Gastroesophageal sphincter (tissue), 4 donors: ENCODE measurements around the gene CPA2. TPM values are rescaled to one million over a fixed set of nuclear protein-coding genes. Genes with fewer than 3 reads are reported as not detected.
"Not testable (repeated sequence)": the region's sequence is repeated elsewhere in the genome, so short reads cannot be mapped to it uniquely, and the experiment has no call there.

Experiments
- ATAC-seq: fragments of 150-250 bp; one replicate; pipeline ENCODE4 v1.9.1; 2016; ENCODE audit warnings: mild to moderate bottlenecking, moderate library complexity
- H3K27ac ChIP-seq, 4 donors: fragments of 200-600 bp; sonication (generic) in 3 of 4; 1 replicate in 3 of 4; 2 replicates in 1 of 4; pipeline ENCODE4 v1.5.1; 2016 to 2019
- H3K27me3 ChIP-seq: fragments of 200-600 bp; sonication (generic); one replicate; pipeline ENCODE4 v1.5.1; 2019
- H3K36me3 ChIP-seq, 2 donors: fragments of 200-600 bp; sonication (generic); one replicate each; pipeline ENCODE4 v1.5.1; 2019; ENCODE audit warnings: control low read depth in 1 of 2
- H3K4me1 ChIP-seq, 3 donors: fragments of 200-600 bp; sonication (generic); 1 replicate in 2 of 3; 2 replicates in 1 of 3; pipeline ENCODE4 v1.5.1; 2016 to 2019; ENCODE audit warnings: control low read depth in 2 of 3
- H3K4me3 ChIP-seq, 2 donors: fragments of 200-600 bp; sonication (generic); one replicate each; pipeline ENCODE4 v1.5.1; 2019; ENCODE audit warnings: mild to moderate bottlenecking in 1 of 2, moderate library complexity in 1 of 2
- H3K9me3 ChIP-seq, 3 donors: fragments of 200-600 bp; sonication (generic); one replicate each; pipeline ENCODE4 v1.5.1; 2017 to 2019; ENCODE audit warnings: control low read depth in 2 of 3
- EP300 ChIP-seq: sonication (generic); formaldehyde crosslinking; IDR thresholded peaks from one replicate; pipeline ENCODE4 v1.6.1; 2017; ENCODE audit warnings: antibody characterized with exemption, mild to moderate bottlenecking
- POLR2A ChIP-seq, 2 donors: fragments of 450-650 bp; IDR thresholded peaks; one replicate each; pipeline ENCODE4 v1.6.1; 2017; ENCODE audit warnings: antibody characterized with exemption in 2 of 2, mild to moderate bottlenecking in 2 of 2, moderate library complexity in 1 of 2
- POLR2AphosphoS5 ChIP-seq: sonication (generic); formaldehyde crosslinking; IDR thresholded peaks from one replicate; pipeline ENCODE4 v1.6.1; 2017; ENCODE audit warnings: antibody characterized with exemption
- WGBS, 2 donors: methylation state at CpG; one replicate each; pipeline ENCODE4 v1.1.5; 2018; ENCODE audit warnings: low coverage in 1 of 2; 5-methylcytosine and 5-hydroxymethylcytosine counted together
- total RNA-seq, 4 donors: library from RNA; depleted of rRNA; stranded (reverse); fragments of >200 nt; gene quantifications; one replicate each; pipeline ENCODE4 v1.1.0, GENCODE V29; 2016
- TF ChIP-seq, protein P1 (sequence below), 4 experiments: fragments of 200-600 bp in 2 of 4; fragments of 450-650 bp in 2 of 4; sonication (generic) in 1 of 4; IDR thresholded peaks; one replicate each; pipeline ENCODE4 v1.5.1; 2017 to 2019; ENCODE audit warnings: antibody characterized with exemption in 4 of 4, mild to moderate bottlenecking in 2 of 4, moderate library complexity in 2 of 4

The CPA2 gene
- total RNA-seq, 4 donors from 2014 or later: not detected

DNA sequence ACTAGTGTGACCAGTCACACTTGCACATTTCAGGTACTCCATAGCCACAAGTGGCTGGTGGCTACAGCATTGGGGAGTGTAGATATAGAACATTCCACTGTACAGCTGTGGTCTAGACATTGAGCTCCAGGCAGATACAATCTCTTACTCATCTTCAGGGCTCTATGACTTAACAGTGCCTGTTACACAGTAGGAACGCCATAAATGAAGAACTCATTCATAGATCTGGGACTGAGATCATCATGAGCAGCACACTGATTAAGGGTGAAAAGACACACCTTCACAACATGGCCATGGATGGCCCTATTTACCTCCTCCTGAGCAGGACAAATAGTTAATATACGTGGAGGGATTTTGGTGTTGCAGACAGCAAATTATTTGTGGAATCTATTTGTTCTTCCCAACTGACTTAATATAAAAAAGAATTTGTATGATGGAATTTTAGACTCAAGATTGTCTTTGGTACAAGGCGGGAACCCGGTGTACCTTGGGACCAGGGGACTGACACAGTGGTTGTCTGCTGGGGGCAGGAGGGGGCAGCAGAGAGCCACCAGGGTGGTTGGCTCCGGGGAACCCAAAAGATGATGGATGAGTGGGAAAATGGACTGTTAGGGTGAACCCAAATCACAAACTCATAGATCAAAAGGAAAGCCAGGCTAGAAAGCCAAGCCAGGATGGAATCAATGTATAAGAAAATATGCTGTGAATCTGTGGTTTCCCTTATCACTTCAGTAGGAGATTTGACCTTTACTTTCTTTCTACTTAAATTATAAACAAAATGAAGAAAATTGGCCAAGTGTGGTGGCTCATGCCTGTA is 24.3 kb upstream of the CPA2 start:
- TF ChIP-seq EP300: no peak
- TF ChIP-seq, protein P1, sequence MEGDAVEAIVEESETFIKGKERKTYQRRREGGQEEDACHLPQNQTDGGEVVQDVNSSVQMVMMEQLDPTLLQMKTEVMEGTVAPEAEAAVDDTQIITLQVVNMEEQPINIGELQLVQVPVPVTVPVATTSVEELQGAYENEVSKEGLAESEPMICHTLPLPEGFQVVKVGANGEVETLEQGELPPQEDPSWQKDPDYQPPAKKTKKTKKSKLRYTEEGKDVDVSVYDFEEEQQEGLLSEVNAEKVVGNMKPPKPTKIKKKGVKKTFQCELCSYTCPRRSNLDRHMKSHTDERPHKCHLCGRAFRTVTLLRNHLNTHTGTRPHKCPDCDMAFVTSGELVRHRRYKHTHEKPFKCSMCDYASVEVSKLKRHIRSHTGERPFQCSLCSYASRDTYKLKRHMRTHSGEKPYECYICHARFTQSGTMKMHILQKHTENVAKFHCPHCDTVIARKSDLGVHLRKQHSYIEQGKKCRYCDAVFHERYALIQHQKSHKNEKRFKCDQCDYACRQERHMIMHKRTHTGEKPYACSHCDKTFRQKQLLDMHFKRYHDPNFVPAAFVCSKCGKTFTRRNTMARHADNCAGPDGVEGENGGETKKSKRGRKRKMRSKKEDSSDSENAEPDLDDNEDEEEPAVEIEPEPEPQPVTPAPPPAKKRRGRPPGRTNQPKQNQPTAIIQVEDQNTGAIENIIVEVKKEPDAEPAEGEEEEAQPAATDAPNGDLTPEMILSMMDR (IDR thresholded peaks at IDR 0.05): peak; percentile 34 to 81 (median 52)
- peak; percentile 58 for ATAC-seq
- WGBS, 2 donors: 31 to 46% methylated on average over 5 of the region's 5 CpGs
- no peak overlapping the region for H3K27ac ChIP-seq
- no peaks in the 10 kb centered on the region for H3K27me3 ChIP-seq
- H3K9me3 ChIP-seq: peaks cover 0 to 5% (median 0%) of the 10 kb centered on the region in 3 donors
- no peaks in the 10 kb centered on the region for H3K36me3 ChIP-seq
- H3K4me1 ChIP-seq: no peaks in the 10 kb centered on the region
- H3K4me3 ChIP-seq: no peak overlapping the region

DNA sequence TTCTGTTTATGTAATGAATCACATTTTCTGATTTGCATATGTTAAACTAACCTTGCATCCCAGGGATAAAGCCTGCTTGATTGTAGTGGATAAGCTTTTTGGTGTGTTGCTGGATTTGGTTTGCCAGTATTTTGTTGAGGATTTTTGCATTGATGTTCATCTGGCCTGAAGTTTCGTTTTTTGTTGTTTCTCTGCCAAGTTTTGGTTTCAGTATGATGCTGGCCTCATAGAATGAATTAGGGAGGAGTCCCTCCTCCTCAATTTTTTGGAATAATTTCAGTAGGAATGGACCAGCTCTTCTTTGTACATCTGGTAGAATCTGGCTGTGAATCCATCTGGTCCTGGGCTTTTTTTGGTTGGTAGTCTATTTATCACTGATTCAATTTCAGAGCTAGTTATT is 23.2 kb upstream of the CPA2 start:
- not testable (repeated sequence) for H3K9me3 ChIP-seq, ATAC-seq, H3K4me1 ChIP-seq, H3K27ac ChIP-seq, H3K4me3 ChIP-seq, H3K36me3 ChIP-seq, H3K27me3 ChIP-seq
- WGBS, 2 donors: 6% methylated on average over 1 of the region's 1 CpG; no CpG with 5 or more reads in 1 of the 2 donors

DNA sequence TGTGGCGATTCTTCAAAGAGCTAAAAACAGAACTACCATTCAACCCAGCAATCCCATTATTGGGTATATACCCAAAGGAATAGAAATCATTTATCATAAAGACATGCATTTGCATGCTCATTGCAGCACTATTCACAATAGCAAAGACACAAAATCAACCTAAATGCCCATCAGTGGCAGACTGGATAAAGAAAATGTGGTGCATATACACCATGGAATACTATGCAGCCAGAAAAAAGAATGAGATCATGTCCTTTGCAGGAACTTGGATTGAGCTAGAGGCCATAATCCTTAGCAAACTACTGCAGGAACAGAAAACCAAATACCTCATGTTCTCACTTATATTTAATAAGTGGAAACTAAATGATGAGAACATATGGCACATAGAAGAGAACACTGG is 20.2 kb upstream of the CPA2 start:
- H3K27me3 ChIP-seq, H3K4me1 ChIP-seq, ATAC-seq, H3K27ac ChIP-seq, H3K9me3 ChIP-seq, H3K4me3 ChIP-seq, H3K36me3 ChIP-seq: not testable (repeated sequence)
- WGBS, 2 donors: 82 to 90% methylated on average over 1 of the region's 1 CpG

DNA sequence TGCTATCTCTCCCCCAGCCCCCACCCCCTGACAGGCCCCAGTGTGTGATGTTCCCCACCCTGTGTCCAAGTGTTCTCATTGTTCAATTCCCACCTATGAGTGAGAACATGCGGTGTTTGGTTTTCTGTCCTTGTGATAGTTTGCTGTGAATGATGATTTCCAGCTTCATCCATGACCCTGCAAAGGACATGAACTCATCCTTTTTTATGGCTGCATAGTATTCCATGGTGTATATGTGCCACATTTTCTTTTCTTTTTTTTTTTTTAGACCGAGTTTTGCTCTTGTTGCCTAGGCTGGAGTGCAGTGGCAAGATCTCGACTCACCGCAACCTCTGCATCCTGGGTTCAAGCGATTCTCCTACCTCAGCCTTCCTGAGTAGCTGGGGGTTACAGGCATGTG is 17.8 kb upstream of the CPA2 start:
- ATAC-seq, H3K27ac ChIP-seq, H3K9me3 ChIP-seq, H3K27me3 ChIP-seq, H3K4me3 ChIP-seq, H3K4me1 ChIP-seq, H3K36me3 ChIP-seq: not testable (repeated sequence)
- WGBS, 2 donors: 100% methylated on average over 1 to 2 of the region's 5 CpGs

DNA sequence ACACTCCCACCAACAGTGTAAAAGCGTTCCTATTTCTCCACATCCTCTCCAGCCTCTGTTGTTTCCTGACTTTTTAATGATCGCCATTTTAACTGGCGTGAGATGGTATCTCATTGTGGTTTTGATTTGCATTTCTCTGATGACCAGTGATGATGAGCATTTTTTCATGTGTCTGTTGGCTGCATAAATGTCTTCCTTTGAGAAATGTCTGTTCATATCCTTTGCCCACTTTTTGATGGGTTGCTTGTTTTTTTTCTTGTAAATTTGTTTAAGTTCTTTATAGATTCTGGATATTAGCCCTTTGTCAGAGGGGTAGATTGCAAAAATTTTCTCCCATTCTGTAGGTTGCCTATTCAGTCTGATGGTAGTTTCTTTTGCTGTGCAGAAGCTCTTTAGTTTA is 17.0 kb upstream of the CPA2 start:
- not testable (repeated sequence) for H3K9me3 ChIP-seq, H3K4me1 ChIP-seq, H3K4me3 ChIP-seq, H3K36me3 ChIP-seq, ATAC-seq, H3K27me3 ChIP-seq, H3K27ac ChIP-seq
- 98% methylated on average over 3 of the region's 3 CpGs; no CpG with 5 or more reads in 1 of the 2 donors for WGBS, 2 donors

DNA sequence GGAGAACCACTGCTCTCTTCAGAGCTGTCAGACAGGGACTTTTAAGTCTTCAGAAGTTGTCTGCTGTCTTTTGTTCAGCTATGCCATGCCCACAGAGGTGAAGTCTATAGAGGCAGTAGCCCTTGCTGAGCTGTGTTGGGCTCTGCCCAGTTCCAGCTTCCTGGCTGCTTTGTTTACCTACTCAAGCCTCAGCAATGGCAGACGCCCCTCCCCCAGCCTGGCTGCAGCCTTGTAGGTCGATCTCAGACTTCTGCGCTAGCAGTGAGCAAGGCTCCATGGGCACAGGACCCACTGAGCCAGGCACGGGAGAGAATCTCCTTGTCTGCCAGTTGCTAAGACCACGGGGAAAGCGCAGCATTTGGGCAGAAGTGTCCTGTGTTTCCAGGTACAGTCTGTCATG is 12.1 kb upstream of the CPA2 start:
- H3K4me3 ChIP-seq: no peak overlapping the region
- H3K4me1 ChIP-seq: no peaks in the 10 kb centered on the region
- no peaks in the 10 kb centered on the region for H3K27me3 ChIP-seq
- 80% methylated on average over 2 of the region's 6 CpGs; no CpG with 5 or more reads in 1 of the 2 donors for WGBS, 2 donors
- TF ChIP-seq, protein P1 (IDR thresholded peaks at IDR 0.05): no peak
- no peak for TF ChIP-seq POLR2AphosphoS5
- TF ChIP-seq EP300: no peak
- TF ChIP-seq POLR2A (IDR thresholded peaks at IDR 0.05): no peak
- peaks cover 0 to 15% (median 0%) of the 10 kb centered on the region in 3 donors for H3K9me3 ChIP-seq
- no peaks in the 10 kb centered on the region for H3K36me3 ChIP-seq
- no peak for ATAC-seq
- no peak overlapping the region for H3K27ac ChIP-seq

DNA sequence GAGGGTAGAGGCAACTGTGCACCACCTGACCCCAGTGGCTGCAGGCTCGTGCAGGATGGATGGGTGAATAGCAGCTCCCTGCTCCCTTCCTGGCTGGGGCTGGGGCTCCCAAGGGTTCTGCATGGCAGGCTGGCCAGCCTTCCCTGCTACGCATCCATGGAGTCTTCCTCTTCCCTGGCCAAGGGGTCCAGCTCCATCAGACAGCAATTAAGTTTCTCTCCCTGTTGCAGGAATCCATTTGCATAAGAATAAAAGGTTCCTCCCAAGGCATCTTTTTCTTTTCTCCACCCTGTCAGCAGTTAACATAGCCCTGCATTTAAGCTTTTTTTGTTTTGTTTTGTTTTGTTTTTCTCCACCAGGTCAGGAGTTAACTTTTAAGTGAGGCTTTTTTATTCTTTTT is 10.0 kb upstream of the CPA2 start:
- H3K4me1 ChIP-seq: no peaks in the 10 kb centered on the region
- no peak overlapping the region for H3K27ac ChIP-seq
- H3K9me3 ChIP-seq: peaks cover 0 to 19% (median 0%) of the 10 kb centered on the region in 3 donors
- WGBS, 2 donors: 43 to 100% methylated on average over 1 of the region's 2 CpGs
- TF ChIP-seq POLR2AphosphoS5 (no peak), POLR2A (IDR thresholded peaks at IDR 0.05) (no peak), EP300 (no peak)
- TF ChIP-seq, protein P1 (IDR thresholded peaks at IDR 0.05): no peak
- H3K36me3 ChIP-seq: no peaks in the 10 kb centered on the region
- ATAC-seq: no peak
- H3K4me3 ChIP-seq: no peak overlapping the region
- H3K27me3 ChIP-seq: no peaks in the 10 kb centered on the region
